IMR-90 (cell line): ENCODE data around the gene PKNOX1.

Experiments used
- BHLHE40 ChIP-seq: fragments of 150-350 bp; IDR thresholded peaks from 2 replicates; pipeline ENCODE4 v1.6.1; 2016; ENCODE audit warnings: mild to moderate bottlenecking, low read depth, low read length
- CTCF ChIP-seq: conservative IDR thresholded peaks from 2 replicates; pipeline ENCODE4 v1.5.1; 2012; ENCODE audit warnings: mild to moderate bottlenecking, low read depth, low read length, improper control_type of control experiment
- RAD21 ChIP-seq: IDR thresholded peaks from 2 replicates; pipeline ENCODE4 v1.6.1; 2012; ENCODE audit warnings: low read length, improper control_type of control experiment

GRCh38 chr21:42981214-42981523 is 6.8 kb downstream of the PKNOX1 start:
- TF ChIP-seq BHLHE40 (no peak), CTCF (no peak), RAD21 (no peak)
